ENCODE data around the gene SLC17A7. TPM values are rescaled to one million over a fixed set of nuclear protein-coding genes. Genes with fewer than 3 reads are reported as not detected.

Gene SLC17A7
- total and polyA plus RNA-seq, 2 of the 4 experiments (the other 2 are of a cell fraction), result 0.03 TPM; not detected in 1

DNA sequence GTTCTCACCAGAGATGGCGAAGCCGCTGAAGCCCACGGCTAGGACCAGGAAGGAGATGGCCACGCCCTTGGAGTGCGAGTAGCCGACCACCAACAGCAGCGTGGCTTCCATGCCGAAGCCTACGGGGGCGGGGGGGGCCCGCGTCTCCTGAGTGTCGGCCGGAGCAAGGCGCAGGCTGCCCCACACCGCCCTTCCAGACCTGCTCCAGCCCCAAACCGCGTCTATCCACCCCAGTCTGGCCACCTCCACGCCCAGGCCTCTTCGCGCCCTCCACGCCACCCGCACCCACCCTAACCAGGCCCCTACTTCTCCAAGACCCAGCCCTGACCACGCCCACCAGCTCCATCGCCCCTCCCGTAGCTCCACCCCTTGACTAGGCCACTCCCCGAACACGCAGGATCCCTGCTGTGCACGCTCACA lies 10.0 kb downstream of the SLC17A7 start:
- Histone ChIP-seq H3K56ac (ENCODE audit: extremely low read depth, insufficient read depth, low read length) (no peak overlapping the region), H3K4ac (ENCODE audit: low read depth, low read length) (no peak overlapping the region), H2AK9ac (replicated peaks; ENCODE audit: low read depth, low read length, poor library complexity) (no peak overlapping the region), H3K27me3 (ENCODE audit: control insufficient read depth, insufficient read depth, low read length) (peaks cover 95% of the 10 kb centered on the region), H3K9me1 (ENCODE audit: insufficient read depth, low read length) (no peaks in the 10 kb centered on the region), H3K14ac (replicated peaks; ENCODE audit: low read depth, low read length) (no peak overlapping the region), H4K91ac (ENCODE audit: insufficient read depth, low read depth, low read length) (no peak overlapping the region), H3K4me2 (ENCODE audit: low read depth, low read length) (no peak overlapping the region), H3K27ac (ENCODE audit: insufficient read depth, low read length) (no peak overlapping the region), H3K4me1 (ENCODE audit: control insufficient read depth, insufficient read depth, low read length) (no peaks in the 10 kb centered on the region), H2BK15ac (ENCODE audit: low read depth, low read length) (no peak overlapping the region), H2BK20ac (ENCODE audit: low read depth, low read length) (no peak overlapping the region), H3K79me1 (ENCODE audit: low read depth in 1 of 2, low read length in 2 of 2) (no peaks in the 10 kb centered on the region), H3K23ac (ENCODE audit: low read depth, low read length) (no peak overlapping the region), H3K9ac (ENCODE audit: low read depth, low read length) (no peak overlapping the region), H2AK5ac (ENCODE audit: low read depth, low read length) (no peak overlapping the region), H2BK5ac (ENCODE audit: low read depth, low read length, poor library complexity, severe bottlenecking) (no peak overlapping the region), H3K4me3 (ENCODE audit: insufficient read depth, low read depth, low read length) (no peak overlapping the region), H4K20me1 (ENCODE audit: insufficient read depth, low read length) (no peaks in the 10 kb centered on the region), H4K8ac (ENCODE audit: low read depth in 2 of 2, low read length in 2 of 2) (no peak overlapping the region), H4K5ac (ENCODE audit: low read depth, low read length) (no peak overlapping the region), H2BK120ac (ENCODE audit: low read depth, low read length) (no peak overlapping the region), H3K18ac (ENCODE audit: low read depth, low read length) (no peak overlapping the region), H3K36me3 (ENCODE audit: control insufficient read depth, insufficient read depth, low read length) (no peaks in the 10 kb centered on the region), H2AFZ (replicated peaks; ENCODE audit: low read length, poor library complexity) (no peak overlapping the region), H3K9me3 (ENCODE audit: control insufficient read depth, insufficient read depth, low read length) (peaks cover 18% of the 10 kb centered on the region)
- ChIA-PET CTCF (no interaction called here), POLR2A (ENCODE audit: unreplicated experiment) (interaction anchor here (0.6 to 0.7 kb wide), 2 partner anchors 15 to 21 kb away, joined by 3 to 6 read pairs; no protein-coding TSS in a partner anchor)
- 39% methylated on average over 12 of the region's 29 CpGs; no CpG with 5 or more reads in 1 of the 2 experiments for WGBS, 2 experiments (ENCODE audit: extremely low coverage in 2 of 2, insufficient read length in 1 of 2)
- DNase-seq (no peak), ATAC-seq (ENCODE audit: low read depth) (no peak)
- BruUV-seq (replicated peaks), result no TSS peak
- intact Hi-C loops (cut with micrococcal nuclease) (no loop called here), dilution Hi-C loops (cut with HindIII; ENCODE audit: low sequenced_read_pairs, unreplicated experiment) (no loop called here), in situ Hi-C loops (cut with MboI; ENCODE audit: low sequenced_read_pairs) (loop anchor here (10.0 kb wide), 1 partner anchor 167 kb away; no protein-coding TSS in a partner anchor)
- TF ChIP-seq NFE2L2 (IDR thresholded peaks at IDR 0.05; ENCODE audit: low read depth, low read length), result no peak
- no peak for TF ChIP-seq RAD21 (IDR thresholded peaks at IDR 0.05; ENCODE audit: low read length)
- TF ChIP-seq, protein P1, sequence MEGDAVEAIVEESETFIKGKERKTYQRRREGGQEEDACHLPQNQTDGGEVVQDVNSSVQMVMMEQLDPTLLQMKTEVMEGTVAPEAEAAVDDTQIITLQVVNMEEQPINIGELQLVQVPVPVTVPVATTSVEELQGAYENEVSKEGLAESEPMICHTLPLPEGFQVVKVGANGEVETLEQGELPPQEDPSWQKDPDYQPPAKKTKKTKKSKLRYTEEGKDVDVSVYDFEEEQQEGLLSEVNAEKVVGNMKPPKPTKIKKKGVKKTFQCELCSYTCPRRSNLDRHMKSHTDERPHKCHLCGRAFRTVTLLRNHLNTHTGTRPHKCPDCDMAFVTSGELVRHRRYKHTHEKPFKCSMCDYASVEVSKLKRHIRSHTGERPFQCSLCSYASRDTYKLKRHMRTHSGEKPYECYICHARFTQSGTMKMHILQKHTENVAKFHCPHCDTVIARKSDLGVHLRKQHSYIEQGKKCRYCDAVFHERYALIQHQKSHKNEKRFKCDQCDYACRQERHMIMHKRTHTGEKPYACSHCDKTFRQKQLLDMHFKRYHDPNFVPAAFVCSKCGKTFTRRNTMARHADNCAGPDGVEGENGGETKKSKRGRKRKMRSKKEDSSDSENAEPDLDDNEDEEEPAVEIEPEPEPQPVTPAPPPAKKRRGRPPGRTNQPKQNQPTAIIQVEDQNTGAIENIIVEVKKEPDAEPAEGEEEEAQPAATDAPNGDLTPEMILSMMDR (conservative IDR thresholded peaks at IDR 0.05; ENCODE audit: low read depth, low read length), result no peak
- TF ChIP-seq MAZ (IDR thresholded peaks at IDR 0.05; ENCODE audit: borderline replicate concordance, low read depth, low read length), result no peak
- TF ChIP-seq CHD1 (IDR thresholded peaks at IDR 0.05; ENCODE audit: low read depth, low read length), result no peak
- TF ChIP-seq, protein P2, sequence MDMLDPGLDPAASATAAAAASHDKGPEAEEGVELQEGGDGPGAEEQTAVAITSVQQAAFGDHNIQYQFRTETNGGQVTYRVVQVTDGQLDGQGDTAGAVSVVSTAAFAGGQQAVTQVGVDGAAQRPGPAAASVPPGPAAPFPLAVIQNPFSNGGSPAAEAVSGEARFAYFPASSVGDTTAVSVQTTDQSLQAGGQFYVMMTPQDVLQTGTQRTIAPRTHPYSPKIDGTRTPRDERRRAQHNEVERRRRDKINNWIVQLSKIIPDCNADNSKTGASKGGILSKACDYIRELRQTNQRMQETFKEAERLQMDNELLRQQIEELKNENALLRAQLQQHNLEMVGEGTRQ (IDR thresholded peaks at IDR 0.05; ENCODE audit: low read depth, low read length), result no peak
- TF ChIP-seq SMC3 (IDR thresholded peaks at IDR 0.05; ENCODE audit: low read depth, low read length), result no peak
- no peak for TF ChIP-seq RCOR1 (IDR thresholded peaks at IDR 0.05; ENCODE audit: insufficient replicate concordance, low read length)
- TF ChIP-seq POLR2A (IDR thresholded peaks at IDR 0.05; ENCODE audit: low read depth, low read length), result no peak
- no peak for TF ChIP-seq MAFK (IDR thresholded peaks at IDR 0.05; ENCODE audit: low read depth, low read length)
- TF ChIP-seq, protein P3, sequence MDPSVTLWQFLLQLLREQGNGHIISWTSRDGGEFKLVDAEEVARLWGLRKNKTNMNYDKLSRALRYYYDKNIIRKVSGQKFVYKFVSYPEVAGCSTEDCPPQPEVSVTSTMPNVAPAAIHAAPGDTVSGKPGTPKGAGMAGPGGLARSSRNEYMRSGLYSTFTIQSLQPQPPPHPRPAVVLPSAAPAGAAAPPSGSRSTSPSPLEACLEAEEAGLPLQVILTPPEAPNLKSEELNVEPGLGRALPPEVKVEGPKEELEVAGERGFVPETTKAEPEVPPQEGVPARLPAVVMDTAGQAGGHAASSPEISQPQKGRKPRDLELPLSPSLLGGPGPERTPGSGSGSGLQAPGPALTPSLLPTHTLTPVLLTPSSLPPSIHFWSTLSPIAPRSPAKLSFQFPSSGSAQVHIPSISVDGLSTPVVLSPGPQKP (IDR thresholded peaks at IDR 0.05; ENCODE audit: borderline replicate concordance, low read depth, low read length), result no peak

All from IMR-90 (cell line).